ENCODE results near the gene CADM2. TPM values are rescaled to one million over a fixed set of nuclear protein-coding genes. Genes with fewer than 3 reads are reported as not detected.

The CADM2 gene
- total RNA-seq, 6 donors from 2014 or later: under 0.01 to 4.6 (median 1.2) TPM

DNA sequence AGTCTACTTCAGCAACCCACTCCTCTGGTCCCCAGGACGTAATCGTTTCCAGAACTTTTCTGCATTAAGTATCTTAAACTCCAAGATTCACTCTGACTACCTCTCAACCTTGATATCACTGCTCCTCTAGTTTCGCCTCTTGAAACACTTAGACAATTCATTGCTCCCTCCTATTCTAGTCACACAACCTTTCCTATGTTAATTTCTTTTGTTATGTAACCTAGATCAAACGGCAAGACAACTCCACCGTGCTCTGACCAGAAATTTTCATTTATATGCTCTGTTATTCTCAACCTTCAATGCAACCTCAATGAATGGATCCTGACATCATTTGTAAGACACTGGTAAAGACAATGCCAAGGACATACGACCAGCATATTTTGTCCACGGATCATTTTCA lies 71.3 kb downstream of the CADM2 start:
- ATAC-seq (ENCODE audit: low FRiP score in 2 of 2): no peak
- DNase-seq: no peak
- Histone ChIP-seq H3K27me3 (no peaks in the 10 kb centered on the region), H3K36me3 (no peaks in the 10 kb centered on the region), H3K9me3 (no peaks in the 10 kb centered on the region), H3K4me1 (no peaks in the 10 kb centered on the region), H3K27ac (no peak overlapping the region), H3K4me3 (no peak overlapping the region)
- whole genome bisulfite sequencing, 2 donors: 70 to 83% methylated on average over 7 of the region's 7 CpGs
- no peak for TF ChIP-seq POLR2A (IDR thresholded peaks at IDR 0.05)
- TF ChIP-seq POLR2AphosphoS5 (IDR thresholded peaks at IDR 0.05): no peak

DNA sequence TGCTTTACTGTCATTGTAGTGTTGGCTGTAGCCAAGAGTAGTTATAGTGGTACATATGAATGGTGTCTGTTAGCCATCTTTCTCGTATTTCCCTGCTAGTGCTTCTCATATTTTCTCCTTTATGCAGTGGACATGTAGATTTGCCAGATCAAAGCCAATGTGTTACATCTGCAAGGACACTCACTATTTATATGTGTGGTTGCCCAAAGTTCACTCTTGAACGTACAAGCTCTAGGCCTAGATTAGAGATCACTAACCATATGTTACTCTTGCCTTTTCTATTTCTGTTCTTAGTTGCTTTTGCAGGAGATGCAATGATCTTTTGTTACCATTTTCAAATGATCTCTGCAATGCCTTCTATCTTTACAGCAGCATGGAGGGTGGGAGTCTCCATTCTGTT lies 78.4 kb downstream of the CADM2 start:
- Histone ChIP-seq H3K27ac (no peak overlapping the region), H3K4me3 (no peak overlapping the region), H3K9me3 (no peaks in the 10 kb centered on the region), H3K4me1 (no peaks in the 10 kb centered on the region), H3K36me3 (no peaks in the 10 kb centered on the region), H3K27me3 (no peaks in the 10 kb centered on the region)
- 85 to 90% methylated on average over 2 of the region's 2 CpGs for WGBS, 2 donors
- DNase-seq (no peak), ATAC-seq (ENCODE audit: low FRiP score in 2 of 2) (no peak)
- TF ChIP-seq EP300 (IDR thresholded peaks at IDR 0.05): no peak
- TF ChIP-seq POLR2AphosphoS5 (IDR thresholded peaks at IDR 0.05): no peak
- TF ChIP-seq, protein P1, sequence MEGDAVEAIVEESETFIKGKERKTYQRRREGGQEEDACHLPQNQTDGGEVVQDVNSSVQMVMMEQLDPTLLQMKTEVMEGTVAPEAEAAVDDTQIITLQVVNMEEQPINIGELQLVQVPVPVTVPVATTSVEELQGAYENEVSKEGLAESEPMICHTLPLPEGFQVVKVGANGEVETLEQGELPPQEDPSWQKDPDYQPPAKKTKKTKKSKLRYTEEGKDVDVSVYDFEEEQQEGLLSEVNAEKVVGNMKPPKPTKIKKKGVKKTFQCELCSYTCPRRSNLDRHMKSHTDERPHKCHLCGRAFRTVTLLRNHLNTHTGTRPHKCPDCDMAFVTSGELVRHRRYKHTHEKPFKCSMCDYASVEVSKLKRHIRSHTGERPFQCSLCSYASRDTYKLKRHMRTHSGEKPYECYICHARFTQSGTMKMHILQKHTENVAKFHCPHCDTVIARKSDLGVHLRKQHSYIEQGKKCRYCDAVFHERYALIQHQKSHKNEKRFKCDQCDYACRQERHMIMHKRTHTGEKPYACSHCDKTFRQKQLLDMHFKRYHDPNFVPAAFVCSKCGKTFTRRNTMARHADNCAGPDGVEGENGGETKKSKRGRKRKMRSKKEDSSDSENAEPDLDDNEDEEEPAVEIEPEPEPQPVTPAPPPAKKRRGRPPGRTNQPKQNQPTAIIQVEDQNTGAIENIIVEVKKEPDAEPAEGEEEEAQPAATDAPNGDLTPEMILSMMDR (IDR thresholded peaks at IDR 0.05): no peak
- no peak for TF ChIP-seq POLR2A (IDR thresholded peaks at IDR 0.05)

- DNase-seq: no peak
- 83 to 84% methylated on average over 4 of the region's 4 CpGs for WGBS, 2 donors
- ATAC-seq (ENCODE audit: low FRiP score in 2 of 2): no peak
These were observed 82.2 kb downstream of the CADM2 start for GRCh38 chr3:85041001-85041400.

DNA sequence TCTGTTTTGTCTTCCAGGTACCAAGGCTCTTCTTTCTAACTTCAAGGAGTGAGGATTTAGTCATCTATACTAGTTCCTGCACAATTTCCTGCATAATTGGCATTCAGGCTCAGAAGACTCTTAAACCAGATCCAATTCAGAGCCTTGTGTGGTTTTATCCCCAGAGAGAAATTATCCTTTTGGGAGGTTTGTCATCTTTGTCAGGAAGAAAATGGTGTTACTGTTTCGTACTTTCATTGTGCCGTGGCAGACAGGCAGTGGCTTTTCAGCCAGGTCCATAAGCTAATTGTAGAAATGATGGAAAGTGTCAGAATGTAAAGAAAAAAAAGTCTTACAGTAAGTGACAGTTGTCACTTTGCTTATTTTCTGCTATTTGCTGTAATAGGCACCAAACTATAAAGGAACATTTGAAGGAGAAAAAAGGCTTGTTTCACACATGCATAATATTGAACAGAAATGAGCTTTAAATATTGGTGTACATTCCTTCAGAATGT lies 82.8 kb downstream of the CADM2 start:
- Histone ChIP-seq H3K36me3 (no peaks in the 10 kb centered on the region), H3K27ac (no peak overlapping the region), H3K4me3 (no peak overlapping the region), H3K9me3 (no peaks in the 10 kb centered on the region), H3K4me1 (no peaks in the 10 kb centered on the region), H3K27me3 (no peaks in the 10 kb centered on the region)
- 85 to 92% methylated on average over 2 of the region's 2 CpGs for WGBS, 2 donors
- no peak for TF ChIP-seq EP300 (IDR thresholded peaks at IDR 0.05)
- TF ChIP-seq POLR2A (IDR thresholded peaks at IDR 0.05): no peak
- TF ChIP-seq, protein P1 (IDR thresholded peaks at IDR 0.05): no peak
- no peak for TF ChIP-seq POLR2AphosphoS5 (IDR thresholded peaks at IDR 0.05)
- DNase-seq: no peak
- no peak for ATAC-seq (ENCODE audit: low FRiP score in 2 of 2)

More at GRCh38 chr3:85041001-85041400, 82.2 kb downstream of the CADM2 start:
- Histone ChIP-seq H3K27ac (no peak overlapping the region), H3K27me3 (no peaks in the 10 kb centered on the region), H3K4me3 (no peak overlapping the region), H3K9me3 (no peaks in the 10 kb centered on the region), H3K4me1 (no peaks in the 10 kb centered on the region), H3K36me3 (no peaks in the 10 kb centered on the region)
- TF ChIP-seq, protein P1 (IDR thresholded peaks at IDR 0.05): no peak
- TF ChIP-seq POLR2AphosphoS5 (IDR thresholded peaks at IDR 0.05): no peak
- TF ChIP-seq EP300 (IDR thresholded peaks at IDR 0.05): no peak
- no peak for TF ChIP-seq POLR2A (IDR thresholded peaks at IDR 0.05)

GRCh38 chr3:85050821-85051220 lies 92.0 kb downstream of the CADM2 start:
- Histone ChIP-seq H3K36me3 (no peaks in the 10 kb centered on the region), H3K27me3 (no peaks in the 10 kb centered on the region), H3K27ac (no peak overlapping the region), H3K4me3 (no peak overlapping the region), H3K9me3 (no peaks in the 10 kb centered on the region), H3K4me1 (no peaks in the 10 kb centered on the region)
- DNase-seq: no peak
- TF ChIP-seq POLR2A (IDR thresholded peaks at IDR 0.05) (no peak), POLR2AphosphoS5 (IDR thresholded peaks at IDR 0.05) (no peak), EP300 (IDR thresholded peaks at IDR 0.05) (no peak)
- TF ChIP-seq, protein P1 (IDR thresholded peaks at IDR 0.05): no peak
- 55 to 64% methylated on average over 4 of the region's 4 CpGs for WGBS, 2 donors
- ATAC-seq (ENCODE audit: low FRiP score in 2 of 2): no peak

All from upper lobe of left lung (tissue), 6 donors.